NCI-H2171 treated with DMSO at 0.1 percent for 48 hours (cell line): ENCODE measurements around the gene RPL13A.
"Not testable (repeated sequence)": the region's sequence is repeated elsewhere in the genome, so short reads cannot be mapped to it uniquely, and the experiment has no call there.

Source experiments
- DNase-seq: peaks from one replicate; lab custom pipeline; 2025; lab: John Stamatoyannopoulos, UW

RPL13A gene

GRCh38 chr19:49456326-49456725 lies 31.1 kb upstream of the RPL13A start:
- no peak for DNase-seq

- no peak for DNase-seq
These were observed 28.9 kb upstream of the RPL13A start for GRCh38 chr19:49458567-49458903.

DNA sequence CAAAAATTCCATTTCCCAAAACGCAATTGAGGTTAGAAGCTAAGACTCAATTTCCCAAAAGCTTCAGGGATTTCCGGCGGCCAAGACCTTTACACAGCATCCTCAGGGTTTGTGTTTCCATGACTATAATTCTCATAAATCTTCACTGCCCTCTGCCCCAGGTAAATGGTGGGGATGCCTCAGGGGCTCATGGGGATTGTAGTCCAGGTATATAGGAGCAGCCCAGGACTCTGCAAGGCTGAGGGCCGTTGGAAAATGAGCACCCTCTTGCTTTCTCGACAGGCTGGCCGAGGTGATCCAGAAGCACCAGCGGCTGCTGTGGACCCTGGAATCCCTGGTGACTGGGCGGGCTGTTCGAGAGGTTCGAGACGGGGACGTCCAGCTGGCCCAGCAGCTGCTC lies 28.0 kb upstream of the RPL13A start:
- no peak for DNase-seq

- DNase-seq = not testable (repeated sequence)
These were observed 26.3 kb upstream of the RPL13A start for GRCh38 chr19:49461130-49461529.

- no peak for DNase-seq
These were observed 25.8 kb upstream of the RPL13A start for GRCh38 chr19:49461656-49462055.

DNA sequence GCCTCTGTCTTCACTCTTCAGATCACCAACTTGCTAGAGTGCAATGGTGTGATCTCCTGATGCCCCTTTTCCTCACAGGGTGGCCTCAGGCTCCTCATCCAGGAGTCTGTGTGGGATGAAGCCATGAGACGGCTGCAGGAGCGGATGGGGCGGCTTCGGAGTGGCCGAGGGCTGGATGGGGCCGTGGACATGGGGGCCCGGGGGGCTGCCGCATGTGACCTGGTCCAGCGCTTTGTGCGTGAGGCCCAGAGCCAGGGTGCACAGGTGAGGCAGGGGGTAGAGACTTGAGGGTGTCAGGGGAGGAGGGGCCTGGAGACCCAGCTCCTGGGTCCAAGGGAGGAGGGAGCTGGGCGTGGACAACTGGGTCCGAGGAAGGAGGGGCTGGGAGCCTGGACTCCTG lies 24.9 kb upstream of the RPL13A start:
- no peak for DNase-seq

GRCh38 chr19:49463960-49464740 lies 23.3 kb upstream of the RPL13A start:
- DNase-seq = no peak

DNA sequence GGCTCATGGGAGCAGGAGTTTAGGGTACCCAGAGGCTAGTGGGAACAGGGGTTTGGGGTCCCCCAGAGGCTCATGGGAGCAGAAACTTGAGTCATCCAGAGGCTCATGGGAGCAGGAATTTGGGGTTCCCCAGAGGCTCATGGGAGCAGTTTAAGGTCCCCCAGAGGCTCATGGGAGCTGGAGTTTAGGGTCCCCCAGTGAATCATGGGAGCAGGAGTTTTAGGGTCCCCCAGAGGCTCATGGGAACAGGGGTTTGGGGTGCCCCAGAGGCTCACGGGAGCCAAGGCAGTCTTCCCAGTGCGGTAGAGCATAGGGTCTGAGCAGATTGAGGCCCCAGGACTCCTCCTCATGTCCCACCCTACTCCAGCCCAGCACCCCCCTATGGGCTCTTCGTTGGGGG lies 22.0 kb upstream of the RPL13A start:
- DNase-seq = no peak

GRCh38 chr19:49468199-49468598 lies 19.2 kb upstream of the RPL13A start:
- DNase-seq = no peak

- peak; percentile 95 for DNase-seq
These were observed 18.5 kb upstream of the RPL13A start for GRCh38 chr19:49468746-49469447.

DNA sequence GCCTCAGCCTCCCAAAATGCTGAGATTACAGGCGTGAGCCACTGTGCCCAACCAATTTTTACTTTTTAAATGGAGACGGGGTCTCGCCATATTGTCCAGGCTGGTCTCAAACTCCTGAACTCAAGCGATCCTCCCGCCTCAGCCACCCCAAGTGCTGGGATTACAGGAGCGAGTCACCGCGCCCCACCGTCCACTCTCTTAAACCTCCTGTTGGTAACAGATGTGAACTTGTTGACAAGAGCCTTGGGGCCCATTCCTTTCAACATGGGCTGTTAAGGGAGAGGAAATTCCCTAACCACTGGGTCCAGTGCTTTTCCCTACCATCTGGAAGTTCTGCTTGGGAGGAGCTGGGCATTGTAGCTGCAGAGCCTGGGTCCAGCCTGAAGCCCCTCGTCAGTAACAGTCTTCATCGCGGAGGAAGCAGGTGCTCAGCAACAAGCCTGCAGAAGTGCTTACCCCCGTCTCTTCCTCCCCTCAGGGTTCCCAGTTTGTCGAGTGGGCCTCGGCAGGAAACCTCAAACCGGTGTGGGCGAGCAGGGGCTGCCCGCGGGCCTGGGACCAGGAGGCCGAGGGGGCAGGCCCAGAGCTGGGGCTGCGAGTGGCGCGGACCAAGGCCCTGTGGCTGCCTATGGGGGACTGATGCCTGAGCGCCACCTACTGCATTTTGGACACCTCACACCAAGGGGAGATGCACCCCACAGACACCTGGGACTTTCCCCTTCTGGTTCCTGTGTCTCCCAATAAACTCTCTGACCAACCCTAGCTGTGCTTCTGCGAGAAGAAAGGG lies 17.4 kb upstream of the RPL13A start:
- peak; percentile 16 for DNase-seq

DNA sequence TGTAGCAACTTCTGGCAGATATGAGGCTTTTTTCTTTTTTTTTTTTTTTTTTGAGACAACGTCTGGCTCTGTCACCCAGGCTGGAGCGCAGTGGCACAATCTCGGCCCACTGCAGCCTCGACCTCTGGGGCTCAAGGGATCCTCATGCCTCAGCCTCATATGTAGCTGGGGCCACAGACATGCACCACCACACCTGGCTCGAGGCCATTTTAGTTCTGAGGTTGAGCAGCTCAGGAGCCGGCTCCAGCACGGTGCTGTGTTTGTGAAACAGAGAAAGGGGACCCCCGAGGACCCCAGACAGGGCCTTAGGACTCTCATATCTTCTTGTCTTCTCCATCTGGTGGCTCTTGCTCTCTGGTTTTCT lies 16.8 kb upstream of the RPL13A start:
- DNase-seq = no peak

- no peak for DNase-seq
These were observed 14.5 kb upstream of the RPL13A start for GRCh38 chr19:49472936-49473335.

DNA sequence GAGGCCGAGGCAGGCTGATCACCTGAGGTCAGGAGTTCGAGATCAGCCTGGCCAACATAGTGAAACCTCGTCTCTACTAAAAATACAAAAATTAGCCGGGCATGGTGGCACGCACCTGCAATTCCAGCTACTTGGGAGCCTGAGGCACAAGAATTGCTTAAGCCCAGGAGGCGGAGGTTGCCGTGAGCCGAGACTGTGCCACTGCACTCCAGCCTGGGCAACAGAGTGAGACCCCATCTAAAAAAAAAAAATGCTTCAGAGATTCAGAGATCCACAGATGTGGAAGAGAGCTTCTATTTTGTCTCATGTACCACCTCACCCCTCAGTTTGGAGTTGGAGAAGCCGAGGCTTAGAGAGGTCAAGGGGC lies 13.9 kb upstream of the RPL13A start:
- not testable (repeated sequence) for DNase-seq

DNA sequence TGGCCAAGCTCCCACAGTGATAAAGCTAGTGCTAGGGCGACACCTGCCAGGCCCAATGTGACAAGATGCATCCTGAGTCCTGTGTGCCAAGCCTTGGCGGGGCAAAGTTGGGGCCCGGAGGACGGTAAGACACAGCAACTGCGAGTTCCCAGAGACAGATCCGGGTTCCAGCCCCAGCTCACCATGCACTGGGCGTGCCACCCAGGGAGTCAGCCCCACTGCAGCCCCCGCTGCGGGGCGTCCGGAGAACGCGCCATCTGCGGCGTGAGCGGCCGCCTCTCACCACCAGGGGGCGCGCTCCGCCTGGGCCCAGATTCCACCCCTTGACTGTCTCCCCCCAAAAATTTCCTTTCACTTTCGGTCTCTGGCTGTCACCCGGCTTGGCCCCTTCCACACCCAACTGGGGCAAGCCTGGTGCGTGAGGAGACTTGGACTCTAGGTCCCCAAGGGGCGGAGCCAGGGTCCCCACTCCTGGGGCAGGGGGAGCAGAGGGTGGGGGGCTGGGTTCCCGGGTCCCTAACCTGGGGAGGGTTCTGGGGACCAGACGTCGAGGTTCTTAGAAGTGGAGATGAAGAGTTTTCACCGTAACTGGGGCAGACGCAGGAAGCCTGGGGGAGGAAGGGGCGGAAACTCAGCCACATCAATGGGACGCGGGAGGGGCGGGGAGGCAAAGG lies 13.4 kb upstream of the RPL13A start, which contains the start of gene FLT3LG:
FLT3LG (plus strand) TSS at position 348 of the 674 bp plus-strand sequence. CDS start 425 bp downstream, outside the sequence.
- DNase-seq = peak; percentile 62

GRCh38 chr19:49474542-49474924 lies 12.9 kb upstream of the RPL13A start:
- DNase-seq = no peak

GRCh38 chr19:49475191-49475917 lies 12.1 kb upstream of the RPL13A start:
- DNase-seq = no peak

GRCh38 chr19:49475995-49476880 lies 11.2 kb upstream of the RPL13A start:
- no peak for DNase-seq

DNA sequence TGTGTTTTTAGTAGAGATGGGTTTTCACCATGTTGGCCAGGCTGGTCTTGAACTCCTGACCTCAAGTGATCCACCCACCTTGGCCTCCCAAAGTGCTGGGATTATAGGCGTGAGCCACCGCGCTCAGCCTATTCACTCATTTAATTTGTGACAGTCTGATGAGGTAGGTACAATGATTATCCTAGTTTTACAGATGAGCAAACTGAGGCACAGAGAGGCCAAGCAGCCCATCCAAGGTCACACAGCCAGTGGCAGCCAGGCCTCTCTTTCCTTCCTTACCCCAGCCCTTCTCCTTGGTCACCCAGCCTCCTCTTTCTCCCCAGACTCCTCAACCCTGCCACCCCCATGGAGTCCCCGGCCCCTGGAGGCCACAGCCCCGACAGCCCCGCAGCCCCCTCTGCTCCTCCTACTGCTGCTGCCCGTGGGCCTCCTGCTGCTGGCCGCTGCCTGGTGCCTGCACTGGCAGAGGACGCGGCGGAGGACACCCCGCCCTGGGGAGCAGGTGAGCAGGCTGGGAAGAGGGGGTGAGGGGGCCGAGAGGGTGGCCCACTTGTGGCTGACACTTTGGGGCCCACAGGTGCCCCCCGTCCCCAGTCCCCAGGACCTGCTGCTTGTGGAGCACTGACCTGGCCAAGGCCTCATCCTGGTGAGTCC lies 7.3 kb upstream of the RPL13A start:
- DNase-seq = no peak

DNA sequence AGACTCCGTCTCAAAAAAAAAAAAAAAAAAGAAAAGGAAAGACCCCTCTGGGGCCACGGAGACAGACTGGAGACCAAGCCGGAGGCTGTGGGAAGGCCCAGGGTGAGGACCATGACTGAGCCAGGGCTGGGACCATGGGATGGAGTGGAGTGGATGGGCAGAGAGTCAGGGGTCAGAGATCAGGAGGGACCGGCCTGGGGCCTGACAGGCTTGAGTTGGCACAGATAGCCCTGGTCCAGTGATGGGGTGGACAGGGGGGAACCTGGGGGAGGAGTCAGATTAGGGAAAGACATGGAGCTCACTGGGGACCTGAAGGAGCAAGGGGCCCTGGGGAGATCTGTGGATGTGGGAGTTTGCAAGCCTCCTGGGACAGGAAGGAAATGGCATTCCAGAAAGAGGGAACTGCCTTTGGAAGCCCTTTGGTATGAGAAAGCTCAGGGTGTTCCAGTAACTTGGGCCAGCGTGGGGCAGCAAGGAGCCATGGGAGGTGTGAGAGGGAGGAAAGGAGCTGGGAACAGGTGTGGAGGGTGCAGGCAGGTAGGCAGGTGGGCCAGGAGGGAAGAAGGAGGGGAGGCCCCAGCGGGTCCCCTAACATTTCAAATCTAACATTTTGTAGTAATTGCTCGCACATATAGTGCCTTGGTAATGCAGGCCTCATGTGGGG lies 6.3 kb upstream of the RPL13A start:
- DNase-seq = no peak
